Stimulated activated CD8-positive, alpha-beta memory T cell treated with anti-CD3 and anti-CD28 coated beads, Interleukin-4, amount 100 ng/mL, for 1 hour (primary cell): Measurements from ENCODE around the gene RNF130.
"Not testable (repeated sequence)": the region's sequence is repeated elsewhere in the genome, so short reads cannot be mapped to it uniquely, and the experiment has no call there.

Experiments used
- DNase-seq, 2 donors: peaks; one replicate each; pipeline ENCODE4 v3.0.0-alpha.2; 2020; ENCODE audit warnings: low read depth in 2 of 2, low spot score in 1 of 2

Gene RNF130

DNA sequence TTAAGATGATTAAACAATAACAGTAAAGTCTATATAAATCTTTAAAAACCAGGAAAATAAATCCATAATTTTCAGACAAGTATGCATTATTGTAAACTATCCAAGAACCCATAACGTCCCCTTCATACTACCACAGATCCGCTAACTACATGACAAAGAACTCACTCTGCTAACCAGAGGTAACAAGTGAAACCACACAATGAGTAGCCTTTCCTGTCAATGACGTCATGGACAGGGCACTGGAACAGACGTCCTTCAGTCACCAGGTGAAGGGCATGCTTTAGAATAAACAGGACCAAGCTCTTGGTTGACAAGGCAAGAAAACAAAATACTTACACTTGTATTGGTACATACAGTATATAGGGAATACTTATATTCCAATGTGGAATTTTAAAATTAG lies 45.2 kb downstream of the RNF130 start:
- DNase-seq = no peak

DNA sequence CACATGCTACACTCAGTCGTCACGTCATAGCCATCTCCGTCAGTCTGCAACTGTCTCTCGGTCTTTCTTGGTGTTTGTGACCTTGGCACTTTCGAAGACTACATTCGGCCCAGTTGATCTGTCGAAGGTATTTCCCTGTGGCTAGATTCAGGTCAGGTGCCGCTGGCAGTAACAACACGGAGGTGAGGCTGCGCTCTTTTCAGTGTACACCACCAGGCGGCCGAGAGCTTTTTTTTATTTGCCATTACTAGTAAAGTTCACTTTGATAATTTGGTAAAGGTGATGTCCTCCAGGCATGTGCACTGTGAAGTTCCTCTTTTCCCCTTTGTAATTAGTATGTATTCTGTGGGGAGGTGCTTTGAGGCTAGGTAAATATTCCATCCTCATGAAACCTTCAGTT lies 49.7 kb downstream of the RNF130 start:
- DNase-seq = no peak

GRCh38 chr5:180020176-180020575 lies 51.4 kb downstream of the RNF130 start:
- DNase-seq = no peak

- no peak for DNase-seq
Measured at GRCh38 chr5:180018347-180019060, 53.1 kb downstream of the RNF130 start.

DNA sequence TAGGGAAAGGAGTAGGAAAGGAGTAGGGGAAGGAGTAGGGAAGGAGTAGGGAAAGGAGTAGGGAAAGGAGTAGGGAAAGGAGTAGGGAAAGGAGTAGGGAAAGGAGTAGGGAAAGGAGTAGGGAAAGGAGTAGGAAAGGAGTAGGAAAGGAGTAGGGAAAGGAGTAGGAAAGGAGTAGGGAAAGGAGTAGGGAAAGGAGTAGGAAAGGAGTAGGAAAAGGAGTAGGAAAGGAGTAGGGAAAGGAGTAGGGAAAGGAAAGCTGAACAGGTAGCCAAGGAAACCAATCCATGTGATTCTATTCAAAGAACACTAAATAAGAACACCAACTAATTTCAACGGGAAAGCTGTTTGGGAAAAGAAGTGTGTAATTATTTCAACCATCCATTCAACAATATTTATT lies 56.0 kb downstream of the RNF130 start:
- not testable (repeated sequence) for DNase-seq

GRCh38 chr5:180013678-180014077 lies 57.9 kb downstream of the RNF130 start:
- DNase-seq = no peak

DNA sequence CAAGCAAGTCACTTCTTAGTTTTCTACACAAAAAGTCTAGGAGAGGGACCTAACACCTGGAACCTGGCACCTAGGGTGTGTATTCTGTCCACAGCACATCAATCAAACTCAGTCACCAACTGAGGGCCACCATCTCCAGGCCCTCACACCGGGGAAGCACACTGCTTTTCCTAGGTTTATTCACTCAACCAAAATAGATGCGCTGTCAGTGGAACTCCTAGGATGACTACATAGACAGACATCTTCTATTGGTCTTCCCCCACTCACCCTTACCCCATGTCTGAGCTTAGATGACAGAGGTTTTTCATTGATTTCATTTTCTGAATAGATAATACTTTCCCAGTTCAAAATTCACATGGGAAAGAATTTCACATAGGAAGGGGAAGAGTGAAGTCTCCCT lies 59.2 kb downstream of the RNF130 start:
- DNase-seq = no peak

- DNase-seq = no peak
Measured at GRCh38 chr5:180010636-180011035, 60.9 kb downstream of the RNF130 start.

- DNase-seq = no peak
Measured at GRCh38 chr5:180009581-180009980, 62.0 kb downstream of the RNF130 start.

DNA sequence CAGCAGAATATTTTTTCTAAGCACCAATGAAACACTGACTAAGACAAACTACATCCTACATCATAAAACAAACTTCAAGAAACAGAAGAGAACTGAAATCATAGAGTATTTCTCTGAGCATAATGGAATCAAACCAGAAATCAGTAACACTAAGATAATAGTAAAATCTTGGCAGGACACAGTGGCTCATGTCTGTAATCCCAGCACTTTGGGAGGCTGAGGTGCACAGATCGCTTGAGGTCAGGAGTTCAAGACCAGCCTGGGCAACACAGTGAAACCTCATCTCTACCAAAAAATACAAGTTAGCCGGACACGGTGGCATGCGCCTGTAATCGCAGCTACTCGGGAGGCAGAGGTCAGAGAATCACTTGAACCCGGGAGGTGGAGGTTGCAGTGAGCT lies 63.1 kb downstream of the RNF130 start:
- DNase-seq = no peak

DNA sequence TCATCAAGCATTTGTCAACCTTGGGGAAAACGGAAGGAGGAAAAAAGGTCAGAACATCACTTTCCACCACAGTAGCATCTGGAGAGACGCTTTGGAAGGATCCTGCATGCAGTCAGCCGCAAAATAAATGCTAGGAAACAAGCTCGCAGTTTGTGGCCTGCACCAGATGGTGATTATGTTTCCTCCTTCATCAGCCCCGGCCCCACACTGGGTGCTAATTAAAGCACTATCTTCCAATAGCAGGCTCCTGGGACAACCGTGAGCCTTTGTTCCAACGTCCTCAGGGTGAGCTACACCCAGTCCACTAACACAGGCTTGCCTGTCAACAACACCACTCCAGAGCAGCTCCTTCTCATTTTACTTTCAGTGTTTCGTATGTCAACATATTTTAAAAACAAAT lies 64.0 kb downstream of the RNF130 start:
- no peak for DNase-seq

DNA sequence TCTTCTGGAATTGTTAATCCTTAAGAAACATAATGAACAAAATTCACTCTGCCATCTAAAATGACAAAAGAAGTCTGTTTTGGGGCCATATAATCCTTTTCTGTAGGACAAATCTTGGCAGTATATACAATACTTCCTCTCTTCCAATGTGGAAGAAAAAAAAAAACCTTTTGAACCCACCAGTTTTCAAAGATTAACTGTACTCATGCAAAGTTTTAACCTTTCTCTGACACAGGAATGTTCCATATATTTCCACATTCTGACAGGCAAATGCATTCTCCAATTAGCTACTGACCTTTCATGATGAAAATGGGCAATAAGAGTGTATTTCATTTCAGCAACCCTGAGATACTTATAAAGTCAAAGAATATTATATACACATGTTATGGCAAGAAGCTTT lies 65.4 kb downstream of the RNF130 start:
- no peak for DNase-seq

DNA sequence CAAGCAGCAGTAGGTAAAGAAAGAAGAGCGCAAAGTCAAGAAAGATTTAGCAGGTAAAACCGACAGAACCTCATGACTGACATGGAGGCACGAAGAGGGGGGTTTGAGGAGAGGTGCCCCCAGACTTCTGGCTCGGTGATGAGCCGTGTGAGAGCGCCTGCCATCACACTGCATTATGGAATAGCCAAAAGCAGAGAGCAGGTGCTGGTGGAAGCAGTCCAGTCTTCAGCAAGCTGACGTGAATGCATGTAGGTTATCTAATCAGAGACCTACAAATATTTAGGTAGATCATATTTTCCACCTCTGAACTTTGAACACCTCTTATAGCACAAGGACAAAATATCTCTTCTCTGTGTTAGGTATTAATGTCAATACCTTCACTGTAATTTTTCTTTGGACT lies 68.4 kb downstream of the RNF130 start:
- DNase-seq = no peak

- DNase-seq = no peak
Measured at GRCh38 chr5:180001742-180002141, 69.8 kb downstream of the RNF130 start.

GRCh38 chr5:180001136-180001535 lies 70.4 kb downstream of the RNF130 start:
- no peak for DNase-seq

- no peak for DNase-seq
Measured at GRCh38 chr5:179998485-179998884, 73.1 kb downstream of the RNF130 start.

DNA sequence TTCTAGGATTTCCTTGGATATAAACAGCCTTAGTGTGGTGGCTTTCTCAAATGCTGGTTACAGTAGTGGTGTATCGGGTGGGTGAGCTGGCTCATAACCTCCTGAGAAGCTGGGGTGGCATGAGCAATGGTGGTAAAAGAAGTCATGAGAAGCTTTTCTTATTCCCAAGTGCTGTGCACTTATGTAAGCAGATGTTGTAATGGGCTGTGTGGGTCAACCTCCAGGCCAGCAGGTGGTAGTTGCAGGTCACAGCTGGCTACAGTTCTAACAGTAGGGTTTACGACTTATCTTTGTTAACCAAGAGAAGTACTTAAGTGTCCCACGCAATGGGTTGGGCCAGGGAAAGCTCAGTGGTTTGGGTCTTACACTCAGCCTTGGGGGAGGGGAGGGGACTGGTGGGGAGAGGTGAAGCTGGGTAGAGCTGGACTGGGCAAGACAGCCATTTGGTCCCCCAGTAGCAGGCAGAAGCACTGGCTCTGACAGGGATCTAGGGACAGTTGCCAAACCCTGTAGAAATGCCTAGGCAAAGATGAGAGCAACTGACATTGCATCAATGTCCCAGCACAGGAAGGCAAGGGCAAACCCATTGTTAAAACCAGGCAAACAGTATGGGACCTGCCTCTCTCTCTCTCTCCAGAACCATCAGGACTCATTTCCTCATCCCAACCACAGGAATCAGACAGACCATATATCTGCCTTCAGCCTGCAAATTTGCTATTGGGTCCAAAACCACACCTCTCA lies 76.8 kb downstream of the RNF130 start:
- no peak for DNase-seq

DNA sequence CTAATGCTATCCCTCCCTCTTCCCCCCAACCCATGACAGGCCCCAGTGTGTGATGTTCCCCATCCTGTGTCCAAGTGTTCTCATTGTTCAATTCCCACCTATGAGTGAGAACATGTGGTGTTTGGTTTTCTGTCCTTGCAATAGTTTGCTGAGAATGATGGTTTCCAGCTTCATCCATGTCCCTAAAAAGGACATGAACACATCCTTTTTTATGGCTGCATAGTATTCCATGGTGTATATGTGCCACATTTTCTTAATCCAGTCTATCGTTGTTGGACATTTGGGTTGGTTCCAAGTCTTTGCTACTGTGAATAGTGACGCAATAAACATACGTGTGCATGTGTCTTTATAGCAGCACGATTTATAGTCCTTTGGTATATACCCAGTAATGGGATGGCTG lies 78.7 kb downstream of the RNF130 start:
- DNase-seq = not testable (repeated sequence)

DNA sequence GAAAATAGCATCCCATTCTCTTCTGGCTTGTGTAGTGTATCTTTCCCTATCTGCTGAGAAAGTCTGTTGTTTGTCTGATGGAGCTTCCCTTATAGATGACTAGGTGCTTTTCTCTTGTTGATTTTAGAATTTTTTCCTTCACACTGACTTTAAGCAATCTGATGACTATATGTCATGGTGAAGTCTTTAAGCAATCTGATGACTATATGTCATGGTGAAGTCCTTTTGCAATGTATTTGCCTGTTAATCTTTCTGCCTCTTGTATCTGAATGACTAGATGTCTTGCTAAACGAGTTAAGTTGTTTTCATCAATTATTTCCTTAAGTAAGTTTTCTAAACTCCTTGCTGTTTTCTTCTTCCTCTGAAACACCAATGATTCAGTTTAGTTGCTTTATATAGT lies 80.5 kb downstream of the RNF130 start:
- DNase-seq = no peak

DNA sequence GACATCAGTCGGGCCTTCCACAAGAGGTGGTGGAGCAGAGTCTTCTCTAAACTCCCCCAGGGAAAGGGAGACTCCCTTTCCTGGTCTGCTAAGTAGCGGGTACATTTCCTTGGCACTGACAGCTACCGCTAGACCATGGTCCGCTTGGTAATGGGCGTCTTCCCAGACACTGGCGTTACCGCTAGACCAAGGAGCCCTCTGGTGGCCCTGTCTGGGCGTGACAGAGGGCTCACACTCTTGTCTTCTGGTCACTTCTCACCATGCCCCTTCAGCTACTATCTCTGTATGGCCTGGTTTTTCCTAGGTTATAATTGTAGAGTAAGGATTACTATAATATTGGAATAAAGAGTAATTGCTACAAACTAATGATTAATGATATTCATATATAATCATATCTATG lies 81.0 kb downstream of the RNF130 start:
- not testable (repeated sequence) for DNase-seq

GRCh38 chr5:179986328-179986727 lies 85.2 kb downstream of the RNF130 start:
- DNase-seq = no peak

DNA sequence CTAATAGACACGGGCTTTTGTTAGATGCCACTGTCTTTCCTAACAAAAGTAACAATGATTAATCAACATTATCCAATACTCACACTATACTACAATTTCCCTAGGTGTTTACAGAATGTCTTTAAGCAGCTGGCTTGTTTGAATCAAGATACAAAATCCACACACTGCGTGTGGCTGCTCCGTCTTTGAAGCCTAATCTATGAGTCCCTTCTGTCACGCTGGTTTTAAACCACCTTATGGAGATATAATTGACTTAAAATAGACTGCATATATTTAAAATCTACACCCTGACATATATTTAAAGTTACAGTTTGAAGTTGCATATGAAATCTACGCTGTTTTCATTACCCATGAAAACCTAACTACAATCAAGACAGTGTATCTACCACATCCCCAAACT lies 89.9 kb downstream of the RNF130 start:
- no peak for DNase-seq

GRCh38 chr5:179980767-179981166 lies 90.8 kb downstream of the RNF130 start:
- DNase-seq = no peak
